Amygdala (tissue), 56 donors: ENCODE results near the gene EXOC1.
"Not testable (repeated sequence)": the region's sequence is repeated elsewhere in the genome, so short reads cannot be mapped to it uniquely, and the experiment has no call there.

Source experiments
- DNase-seq, 56 donors: peaks; one replicate each; lab custom pipeline; 2025; lab: John Stamatoyannopoulos, UW

Gene EXOC1, protein sequence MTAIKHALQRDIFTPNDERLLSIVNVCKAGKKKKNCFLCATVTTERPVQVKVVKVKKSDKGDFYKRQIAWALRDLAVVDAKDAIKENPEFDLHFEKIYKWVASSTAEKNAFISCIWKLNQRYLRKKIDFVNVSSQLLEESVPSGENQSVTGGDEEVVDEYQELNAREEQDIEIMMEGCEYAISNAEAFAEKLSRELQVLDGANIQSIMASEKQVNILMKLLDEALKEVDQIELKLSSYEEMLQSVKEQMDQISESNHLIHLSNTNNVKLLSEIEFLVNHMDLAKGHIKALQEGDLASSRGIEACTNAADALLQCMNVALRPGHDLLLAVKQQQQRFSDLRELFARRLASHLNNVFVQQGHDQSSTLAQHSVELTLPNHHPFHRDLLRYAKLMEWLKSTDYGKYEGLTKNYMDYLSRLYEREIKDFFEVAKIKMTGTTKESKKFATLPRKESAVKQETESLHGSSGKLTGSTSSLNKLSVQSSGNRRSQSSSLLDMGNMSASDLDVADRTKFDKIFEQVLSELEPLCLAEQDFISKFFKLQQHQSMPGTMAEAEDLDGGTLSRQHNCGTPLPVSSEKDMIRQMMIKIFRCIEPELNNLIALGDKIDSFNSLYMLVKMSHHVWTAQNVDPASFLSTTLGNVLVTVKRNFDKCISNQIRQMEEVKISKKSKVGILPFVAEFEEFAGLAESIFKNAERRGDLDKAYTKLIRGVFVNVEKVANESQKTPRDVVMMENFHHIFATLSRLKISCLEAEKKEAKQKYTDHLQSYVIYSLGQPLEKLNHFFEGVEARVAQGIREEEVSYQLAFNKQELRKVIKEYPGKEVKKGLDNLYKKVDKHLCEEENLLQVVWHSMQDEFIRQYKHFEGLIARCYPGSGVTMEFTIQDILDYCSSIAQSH

DNA sequence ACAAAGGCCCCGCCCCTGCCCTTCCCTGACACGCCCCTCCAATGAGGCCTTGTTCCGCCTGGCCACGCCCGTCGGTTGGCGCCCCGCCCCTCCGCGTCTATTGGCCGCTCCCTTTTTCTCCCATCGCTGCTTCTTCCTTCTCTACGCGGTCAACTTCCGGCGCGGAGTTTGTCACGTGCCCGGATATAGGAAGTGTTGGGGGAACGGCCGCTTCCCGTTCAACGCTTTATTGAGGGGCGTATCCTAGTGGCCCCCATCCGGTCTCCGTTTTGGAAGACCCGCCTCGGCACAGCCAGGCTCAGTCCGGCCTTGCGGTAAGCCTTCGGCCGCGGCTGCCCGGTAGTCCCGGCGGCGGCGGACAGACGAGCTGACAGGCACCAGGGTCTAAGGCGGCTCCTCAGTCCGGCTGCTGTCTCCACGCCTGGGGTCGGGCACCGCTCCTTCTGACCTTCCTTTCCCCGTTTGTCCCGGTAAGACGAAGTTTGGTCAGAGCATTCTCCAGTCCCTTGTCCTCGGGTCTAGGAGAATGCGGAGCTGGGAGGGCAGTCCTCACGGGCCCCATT is at the start of gene EXOC1:
TSS of gene EXOC1 (plus strand) at position 165 of the 563 bp plus-strand sequence. CDS start 4,676 bp downstream, outside the sequence.
- DNase-seq = peak; percentile 49 to 99 (median 95)

DNA sequence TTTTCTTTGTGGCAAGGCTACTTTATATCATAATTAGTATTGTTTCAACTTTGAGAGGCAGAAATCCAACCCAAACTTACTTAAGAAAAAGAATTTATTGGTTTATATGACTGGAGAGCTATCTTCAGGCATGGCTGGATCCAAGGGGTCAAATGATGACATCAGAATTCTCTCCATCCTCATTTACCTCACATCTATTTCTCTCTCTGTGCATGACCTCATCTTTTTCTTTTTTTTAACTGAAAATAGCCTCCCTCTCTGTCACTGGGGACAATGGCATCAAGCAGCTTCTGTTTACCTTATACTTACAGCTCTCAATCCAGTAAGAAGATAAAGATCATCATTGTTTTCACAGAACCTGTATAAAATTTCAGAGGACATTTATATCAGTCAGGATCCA is 45.9 kb upstream of the EXOC1 start:
- DNase-seq = no peak

GRCh38 chr4:55808186-55808585 is 45.3 kb upstream of the EXOC1 start:
- DNase-seq = no peak

DNA sequence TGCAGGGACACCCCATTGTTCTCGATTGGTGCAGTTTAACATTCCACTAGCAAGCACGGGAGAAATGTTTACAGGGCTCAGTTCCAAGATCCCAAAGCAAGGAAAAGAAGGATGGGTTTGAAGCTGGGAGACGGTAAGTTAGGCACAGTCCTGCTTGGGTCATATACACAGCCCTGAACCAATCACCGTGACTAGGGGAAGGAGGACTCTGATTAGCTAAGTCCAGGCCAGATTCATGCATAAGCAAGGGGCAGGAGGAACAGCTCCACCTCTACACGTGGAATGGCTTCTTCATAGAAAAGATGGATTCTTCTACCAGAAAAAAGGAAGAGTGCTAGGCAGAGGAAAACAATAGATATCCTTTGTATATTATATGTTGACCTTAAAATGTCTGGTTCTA is 44.8 kb upstream of the EXOC1 start:
- no peak for DNase-seq

DNA sequence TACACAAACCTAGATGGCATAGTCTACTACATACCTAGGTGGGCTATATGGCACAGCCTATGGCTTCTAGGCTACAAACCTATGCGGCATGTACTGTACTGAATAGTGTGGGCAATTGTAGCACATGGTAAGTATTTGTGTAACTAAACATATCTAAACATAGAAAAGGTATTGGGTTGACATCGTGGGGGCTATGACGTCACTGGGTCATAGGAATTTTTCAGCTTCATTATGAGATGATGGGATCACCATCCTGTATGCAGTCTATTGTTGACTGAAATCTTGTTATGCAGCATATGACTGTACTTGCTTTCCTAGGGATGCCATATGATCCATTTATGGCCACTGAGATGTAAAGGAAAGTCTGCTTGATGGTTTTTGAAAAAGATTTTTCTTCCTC is 35.8 kb upstream of the EXOC1 start:
- DNase-seq = no peak

DNA sequence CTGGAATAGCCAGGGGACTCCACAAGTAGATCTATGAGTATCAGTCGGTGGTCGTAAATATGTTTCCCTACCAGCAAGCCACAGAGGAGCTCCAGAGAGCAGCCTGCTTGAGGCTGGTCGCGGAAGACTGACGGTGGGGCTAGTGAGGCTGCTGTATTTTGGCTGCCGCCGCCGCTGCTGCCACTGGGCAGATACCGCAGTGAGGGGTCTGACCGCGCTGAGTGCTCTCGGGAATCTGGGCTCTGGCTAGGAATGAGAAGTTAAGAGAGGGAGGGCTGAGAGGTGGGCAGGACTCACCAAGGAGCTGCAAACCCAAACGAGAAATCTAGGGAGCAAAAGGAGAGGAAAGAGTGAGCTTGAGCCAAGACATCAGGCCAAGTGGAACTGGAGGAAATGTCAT is 33.8 kb upstream of the EXOC1 start, which contains the start of gene EXOC1L:
TSS of gene EXOC1L (plus strand) at position 157 of the 400 bp plus-strand sequence. CDS start at position 394, 237 bp downstream.
- DNase-seq = peak in 4 of 56 donors; percentile 0 to 14 (median 4)

DNA sequence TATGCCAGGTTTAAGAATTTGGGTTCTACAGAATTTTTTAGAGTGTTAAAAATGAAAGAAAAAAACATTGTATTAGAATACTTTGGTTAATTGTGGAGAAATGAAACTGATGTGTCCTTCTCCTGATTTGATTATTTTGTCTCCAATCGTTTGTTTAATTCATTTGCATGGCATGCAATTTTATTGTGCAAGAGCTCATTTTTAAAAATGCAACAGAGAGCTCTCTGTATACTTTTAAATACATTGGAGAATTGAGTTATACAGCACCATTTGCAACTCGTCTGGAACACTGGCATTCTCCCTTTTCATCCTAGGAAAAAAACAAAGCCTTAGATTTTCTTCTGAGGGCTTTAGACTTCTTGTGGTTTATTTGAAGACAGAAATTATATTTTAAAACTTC is 33.2 kb upstream of the EXOC1 start:
- no peak for DNase-seq

- no peak for DNase-seq
These were observed 31.1 kb upstream of the EXOC1 start for GRCh38 chr4:55822329-55822728.

- no peak for DNase-seq
These were observed 28.6 kb upstream of the EXOC1 start for GRCh38 chr4:55824865-55825264.

DNA sequence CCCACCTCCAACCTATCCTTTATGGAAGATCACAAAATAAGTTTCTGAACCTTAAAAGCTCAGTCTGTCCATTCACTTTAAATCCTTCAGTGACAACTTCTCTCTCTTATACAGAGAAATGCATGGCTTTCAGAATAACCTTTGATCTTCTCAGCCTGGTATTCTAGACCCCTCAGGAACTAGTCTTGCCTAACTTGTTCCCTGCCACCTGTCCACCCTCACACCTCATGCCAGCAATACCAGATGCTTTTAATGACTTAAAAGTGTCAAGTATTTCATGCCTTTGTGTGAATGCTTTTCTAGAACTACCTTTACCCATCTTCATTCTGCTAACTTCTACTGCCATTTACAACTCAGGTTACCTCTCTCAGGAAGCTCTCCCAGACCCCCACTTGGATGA is 26.5 kb upstream of the EXOC1 start:
- DNase-seq = no peak

DNA sequence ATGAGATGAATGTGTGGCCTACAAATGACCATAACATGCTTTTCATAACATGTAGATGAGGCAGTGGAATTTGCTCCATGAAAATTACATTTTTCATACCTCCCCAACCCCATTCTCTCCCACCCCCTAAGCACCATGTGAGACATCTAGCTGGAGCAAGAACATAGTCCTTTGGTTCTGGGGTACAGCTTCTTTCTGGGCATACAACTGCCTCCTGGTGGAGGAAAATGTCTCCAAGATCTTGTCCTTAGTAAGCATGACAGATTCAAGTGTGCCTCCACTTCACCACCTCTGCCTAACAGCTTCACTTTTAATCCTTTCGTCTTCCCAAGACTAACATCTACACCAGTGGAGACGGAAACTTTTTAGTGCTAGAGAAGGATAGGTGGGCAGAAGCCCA is 25.9 kb upstream of the EXOC1 start:
- DNase-seq = no peak

GRCh38 chr4:55830048-55830447 is 23.4 kb upstream of the EXOC1 start:
- DNase-seq = no peak

- DNase-seq = no peak
These were observed 22.7 kb upstream of the EXOC1 start for GRCh38 chr4:55830716-55831115.

- DNase-seq = no peak
These were observed 19.2 kb upstream of the EXOC1 start for GRCh38 chr4:55834086-55834795.

GRCh38 chr4:55837903-55838302 is 15.5 kb upstream of the EXOC1 start:
- no peak for DNase-seq

GRCh38 chr4:55838356-55838755 is 15.1 kb upstream of the EXOC1 start:
- DNase-seq = no peak

DNA sequence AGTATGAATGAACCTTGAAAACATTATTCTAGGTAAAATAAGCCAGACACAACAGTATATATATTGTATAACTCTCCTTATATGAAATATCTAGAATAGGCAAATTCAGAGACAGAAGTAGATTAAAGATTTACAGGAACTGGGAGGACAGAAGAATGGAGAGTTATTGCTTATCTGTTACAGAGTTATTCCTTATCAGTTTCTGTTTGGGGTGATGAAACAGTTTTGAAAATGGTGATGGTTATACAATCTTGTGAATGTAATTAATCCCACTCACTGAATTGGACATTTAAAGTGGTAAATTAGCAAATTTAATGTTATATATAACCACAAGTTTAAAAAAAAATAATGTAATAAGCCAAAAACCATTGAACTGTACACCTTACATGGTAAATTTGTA is 14.5 kb upstream of the EXOC1 start:
- DNase-seq = no peak

DNA sequence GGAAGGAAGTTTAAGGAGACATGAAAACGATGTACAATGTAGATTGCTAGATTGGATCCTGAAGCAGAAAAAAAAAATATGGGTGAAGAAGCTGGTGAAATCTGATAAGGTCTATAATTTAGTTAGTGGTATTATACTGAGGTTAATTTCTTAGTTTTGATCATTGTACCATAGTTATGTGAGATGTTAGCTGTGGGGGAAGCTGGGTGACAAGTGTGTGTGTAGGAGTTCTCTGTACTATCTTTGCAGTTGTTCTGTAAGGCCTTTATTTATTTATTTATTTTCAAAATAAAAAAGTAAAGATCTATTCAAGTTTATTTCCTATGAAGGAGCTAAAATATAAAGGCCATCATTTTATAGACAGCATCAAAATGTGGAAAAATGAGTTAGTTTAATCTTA is 12.5 kb upstream of the EXOC1 start:
- no peak for DNase-seq

GRCh38 chr4:55841373-55842239 is 11.8 kb upstream of the EXOC1 start:
- not testable (repeated sequence) for DNase-seq
